Panc1 (cell line): ENCODE measurements around the gene WBP2. TPM values are rescaled to one million over a fixed set of nuclear protein-coding genes. Genes with fewer than 3 reads are reported as not detected.

Experiments used
- ATAC-seq: fragments of 200-7000 bp; cut with Tn5 transposase; 2 replicates; pipeline ENCODE4 v1.9.1; 2020; ENCODE audit warnings: mild to moderate bottlenecking, moderate library complexity
- BruUV-seq: library from RNA; stranded (reverse); fragments of 400-500 nt; replicated peaks from 2 replicates; lab custom pipeline; 2021; lab: Mats Ljungman, UMichigan
- CTCF ChIA-PET: fragments of 300-600 bp; sonication (Branson Sonifier 250); formaldehyde crosslinking; loops from one replicate; lab custom pipeline; 2022; ENCODE audit warnings: antibody characterized with exemption; lab: Charles Lee
- POLR2A ChIA-PET: fragments of 300-600 bp; sonication (Branson Sonifier 250); formaldehyde crosslinking; loops from one replicate; lab custom pipeline; 2022; ENCODE audit warnings: antibody characterized with exemption; lab: Charles Lee
- DNase-seq: peaks from one replicate; pipeline ENCODE4 v3.0.0-alpha.2; 2010; ENCODE audit warnings: low read depth, low spot score
- H3K27ac ChIP-seq: 2 replicates; pipeline ENCODE4 v1.5.1; 2011; ENCODE audit warnings: mild to moderate bottlenecking, low read length, inconsistent platforms
- H3K27me3 ChIP-seq: fragments of 200-500 bp; sonication (Bioruptor generic); 2 replicates; pipeline ENCODE4 v1.6.0; 2014; ENCODE audit warnings: low read length, inconsistent platforms; ENCODE audit not compliant: control insufficient read depth, insufficient read depth
- H3K36me3 ChIP-seq: fragments of 200-500 bp; sonication (Bioruptor generic); 2 replicates; pipeline ENCODE4 v1.5.1; 2014; ENCODE audit warnings: inconsistent platforms, mild to moderate bottlenecking, low read length, moderate library complexity; ENCODE audit not compliant: control insufficient read depth, insufficient read depth
- H3K4me1 ChIP-seq: 2 replicates; pipeline ENCODE4 v1.5.1; 2011; ENCODE audit warnings: inconsistent platforms, mild to moderate bottlenecking, low read length, moderate library complexity; ENCODE audit not compliant: control insufficient read depth, insufficient read depth
- H3K4me3 ChIP-seq, 2 experiments: 2 replicates each; pipeline ENCODE4 v1.5.1; 2011 to 2012; ENCODE audit warnings: low read depth in 2 of 2, low read length in 2 of 2, mild to moderate bottlenecking in 2 of 2, inconsistent platforms in 1 of 2, moderate library complexity in 1 of 2
- H3K9me3 ChIP-seq: fragments of 200-500 bp; sonication (Bioruptor generic); 2 replicates; pipeline ENCODE4 v1.5.1; 2014; ENCODE audit warnings: low read depth, mild to moderate bottlenecking, inconsistent platforms, low read length, moderate library complexity; ENCODE audit not compliant: control insufficient read depth, insufficient read depth
- POLR2AphosphoS5 ChIP-seq: IDR thresholded peaks from 2 replicates; pipeline ENCODE4 v1.6.1; 2012; ENCODE audit warnings: mild to moderate bottlenecking, low read depth, low read length, moderate library complexity
- SIN3A ChIP-seq: IDR thresholded peaks from 2 replicates; pipeline ENCODE4 v1.6.1; 2012; ENCODE audit warnings: low read depth, mild to moderate bottlenecking, low read length, moderate library complexity, borderline replicate concordance; ENCODE audit not compliant: insufficient read depth
- TCF7L2 ChIP-seq: IDR thresholded peaks from 2 replicates; pipeline ENCODE4 v1.6.1; 2011; ENCODE audit warnings: mild to moderate bottlenecking, low read depth, low read length, inconsistent platforms
- in situ Hi-C: cut with HindIII; loops from 2 replicates; pipeline ENCODE4 v1.10.0; 2016; ENCODE audit warnings: low sequenced_read_pairs, low pct_unique_long_range_greater_than_20kb
- intact Hi-C: fragments of 100-400 bp; cut with micrococcal nuclease; formaldehyde crosslinking; loops from one replicate; pipeline ENCODE4 v1.10.0; 2022; ENCODE audit not compliant: unreplicated experiment
- total RNA-seq: library from RNA; stranded (reverse); gene quantifications from one replicate; pipeline ENCODE4 v1.2.1, GENCODE V29; 2021; ENCODE audit not compliant: unreplicated experiment
- TF ChIP-seq, protein P1 (sequence below): fragments of 450-650 bp; IDR thresholded peaks from 2 replicates; pipeline ENCODE4 v1.5.1; 2017; ENCODE audit warnings: mild to moderate bottlenecking
- TF ChIP-seq, protein P2 (sequence below), 2 experiments: IDR thresholded peaks; 2 replicates each; pipeline ENCODE4 v1.6.1; 2011 to 2012; ENCODE audit warnings: low read depth in 2 of 2, control low read depth in 1 of 2, low read length in 1 of 2, mild to moderate bottlenecking in 1 of 2, moderate library complexity in 1 of 2; ENCODE audit not compliant: insufficient read depth in 1 of 2

WBP2 gene
- total RNA-seq, 1 experiment from 2014 or later = 163 TPM

DNA sequence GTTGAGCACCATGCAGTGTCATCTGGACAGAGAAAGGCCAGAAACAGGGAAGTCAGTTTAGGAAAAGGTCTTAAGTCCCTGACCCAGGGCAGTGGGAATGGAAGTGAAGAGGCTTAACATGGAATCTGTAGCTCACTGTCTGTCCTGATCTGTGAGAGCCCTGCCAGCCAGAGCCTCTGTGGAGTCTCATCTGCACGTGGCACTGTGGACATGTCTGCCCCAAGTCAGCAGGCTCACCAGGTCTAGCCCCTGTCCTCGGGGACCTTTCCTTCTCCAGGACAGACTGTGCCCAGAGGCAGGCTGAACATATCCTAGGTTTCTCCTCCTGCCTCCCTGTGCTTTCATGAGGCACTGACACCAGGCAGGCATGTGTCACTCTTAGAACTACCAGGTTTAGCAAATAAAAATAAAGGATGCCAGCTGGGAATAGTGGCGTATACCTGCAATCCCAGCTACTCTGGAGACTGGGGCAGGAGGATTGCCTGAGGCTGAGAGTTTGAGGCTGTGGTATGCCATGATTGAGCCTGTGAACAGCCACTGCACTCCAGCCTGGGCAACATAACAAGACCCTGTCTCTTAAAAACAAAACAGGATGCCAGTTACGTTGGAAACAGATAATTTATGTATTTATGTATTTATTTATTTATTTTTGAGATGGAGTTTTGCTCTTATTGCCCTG is 48.2 kb downstream of the WBP2 start:
- ATAC-seq (0 out of 2 replicates have a peak, but pooled peaks have one; percentile 21), DNase-seq (no peak)
- BruUV-seq = no TSS peak
- ChIA-PET POLR2A (interaction anchor here (0.7 kb wide), 1 partner anchor 17 kb away, joined by 3 read pairs; no protein-coding TSS in a partner anchor), CTCF (interaction anchor here (0.6 kb wide), 1 partner anchor 19 kb away, joined by 3 read pairs; no protein-coding TSS in a partner anchor)
- no peaks in the 10 kb centered on the region for H3K9me3 ChIP-seq
- H3K27me3 ChIP-seq = no peaks in the 10 kb centered on the region
- in situ Hi-C loops (no loop called here), intact Hi-C loops (no loop called here)
- no peak overlapping the region for H3K4me3 ChIP-seq
- no peak overlapping the region for H3K27ac ChIP-seq
- no peak for TF ChIP-seq SIN3A
- TF ChIP-seq, protein P1, sequence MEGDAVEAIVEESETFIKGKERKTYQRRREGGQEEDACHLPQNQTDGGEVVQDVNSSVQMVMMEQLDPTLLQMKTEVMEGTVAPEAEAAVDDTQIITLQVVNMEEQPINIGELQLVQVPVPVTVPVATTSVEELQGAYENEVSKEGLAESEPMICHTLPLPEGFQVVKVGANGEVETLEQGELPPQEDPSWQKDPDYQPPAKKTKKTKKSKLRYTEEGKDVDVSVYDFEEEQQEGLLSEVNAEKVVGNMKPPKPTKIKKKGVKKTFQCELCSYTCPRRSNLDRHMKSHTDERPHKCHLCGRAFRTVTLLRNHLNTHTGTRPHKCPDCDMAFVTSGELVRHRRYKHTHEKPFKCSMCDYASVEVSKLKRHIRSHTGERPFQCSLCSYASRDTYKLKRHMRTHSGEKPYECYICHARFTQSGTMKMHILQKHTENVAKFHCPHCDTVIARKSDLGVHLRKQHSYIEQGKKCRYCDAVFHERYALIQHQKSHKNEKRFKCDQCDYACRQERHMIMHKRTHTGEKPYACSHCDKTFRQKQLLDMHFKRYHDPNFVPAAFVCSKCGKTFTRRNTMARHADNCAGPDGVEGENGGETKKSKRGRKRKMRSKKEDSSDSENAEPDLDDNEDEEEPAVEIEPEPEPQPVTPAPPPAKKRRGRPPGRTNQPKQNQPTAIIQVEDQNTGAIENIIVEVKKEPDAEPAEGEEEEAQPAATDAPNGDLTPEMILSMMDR = no peak
- TF ChIP-seq POLR2AphosphoS5 = no peak
- no peak for TF ChIP-seq TCF7L2
- TF ChIP-seq, protein P2, sequence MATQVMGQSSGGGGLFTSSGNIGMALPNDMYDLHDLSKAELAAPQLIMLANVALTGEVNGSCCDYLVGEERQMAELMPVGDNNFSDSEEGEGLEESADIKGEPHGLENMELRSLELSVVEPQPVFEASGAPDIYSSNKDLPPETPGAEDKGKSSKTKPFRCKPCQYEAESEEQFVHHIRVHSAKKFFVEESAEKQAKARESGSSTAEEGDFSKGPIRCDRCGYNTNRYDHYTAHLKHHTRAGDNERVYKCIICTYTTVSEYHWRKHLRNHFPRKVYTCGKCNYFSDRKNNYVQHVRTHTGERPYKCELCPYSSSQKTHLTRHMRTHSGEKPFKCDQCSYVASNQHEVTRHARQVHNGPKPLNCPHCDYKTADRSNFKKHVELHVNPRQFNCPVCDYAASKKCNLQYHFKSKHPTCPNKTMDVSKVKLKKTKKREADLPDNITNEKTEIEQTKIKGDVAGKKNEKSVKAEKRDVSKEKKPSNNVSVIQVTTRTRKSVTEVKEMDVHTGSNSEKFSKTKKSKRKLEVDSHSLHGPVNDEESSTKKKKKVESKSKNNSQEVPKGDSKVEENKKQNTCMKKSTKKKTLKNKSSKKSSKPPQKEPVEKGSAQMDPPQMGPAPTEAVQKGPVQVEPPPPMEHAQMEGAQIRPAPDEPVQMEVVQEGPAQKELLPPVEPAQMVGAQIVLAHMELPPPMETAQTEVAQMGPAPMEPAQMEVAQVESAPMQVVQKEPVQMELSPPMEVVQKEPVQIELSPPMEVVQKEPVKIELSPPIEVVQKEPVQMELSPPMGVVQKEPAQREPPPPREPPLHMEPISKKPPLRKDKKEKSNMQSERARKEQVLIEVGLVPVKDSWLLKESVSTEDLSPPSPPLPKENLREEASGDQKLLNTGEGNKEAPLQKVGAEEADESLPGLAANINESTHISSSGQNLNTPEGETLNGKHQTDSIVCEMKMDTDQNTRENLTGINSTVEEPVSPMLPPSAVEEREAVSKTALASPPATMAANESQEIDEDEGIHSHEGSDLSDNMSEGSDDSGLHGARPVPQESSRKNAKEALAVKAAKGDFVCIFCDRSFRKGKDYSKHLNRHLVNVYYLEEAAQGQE (IDR thresholded peaks at IDR 0.05; ENCODE audit: insufficient read depth in 1 of 2, low read depth in 2 of 2, low read length in 1 of 2) = no peak
- no peaks in the 10 kb centered on the region for H3K36me3 ChIP-seq
- no peaks in the 10 kb centered on the region for H3K4me1 ChIP-seq

DNA sequence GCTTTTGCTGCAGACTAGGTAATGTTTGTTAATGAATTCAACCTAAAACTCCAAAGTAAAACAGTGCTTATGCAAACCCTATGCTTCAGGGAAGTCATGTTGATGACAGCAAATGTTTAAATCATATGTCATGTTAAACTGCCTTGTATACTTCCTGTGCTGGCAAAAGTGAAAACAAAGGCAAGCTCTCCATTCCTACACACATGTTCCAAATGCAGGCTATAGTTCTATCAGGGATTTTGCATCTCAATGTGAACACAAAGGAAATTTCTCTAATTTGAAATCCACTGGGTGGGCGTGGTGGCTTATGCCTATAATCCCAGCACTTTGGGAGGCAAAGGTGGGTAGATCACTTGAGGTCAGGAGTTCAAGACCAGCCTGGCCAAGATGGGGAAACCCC is 51.3 kb downstream of the WBP2 start:
- TF ChIP-seq TCF7L2 = no peak
- TF ChIP-seq, protein P1 = no peak
- TF ChIP-seq POLR2AphosphoS5 = no peak
- no peak for TF ChIP-seq SIN3A
- TF ChIP-seq, protein P2 (IDR thresholded peaks at IDR 0.05; ENCODE audit: insufficient read depth in 1 of 2, low read depth in 2 of 2, low read length in 1 of 2) = no peak
- in situ Hi-C loops (no loop called here), intact Hi-C loops (no loop called here)
- Histone ChIP-seq H3K27me3 (no peaks in the 10 kb centered on the region), H3K27ac (no peak overlapping the region), H3K36me3 (no peaks in the 10 kb centered on the region), H3K4me3 (no peak overlapping the region), H3K9me3 (no peaks in the 10 kb centered on the region), H3K4me1 (no peaks in the 10 kb centered on the region)
- POLR2A ChIA-PET = interaction anchor here (0.5 kb wide), 1 partner anchor 46 kb away, joined by 4 read pairs; no protein-coding TSS in a partner anchor
- ATAC-seq (no peak), DNase-seq (no peak)
- BruUV-seq = no TSS peak
- CTCF ChIA-PET = interaction anchor here (0.6 kb wide), 1 partner anchor 51 kb away, joined by 4 read pairs; the partner anchor contains the start of gene WBP2
